ENCODE results near the gene MYH4.

DNA sequence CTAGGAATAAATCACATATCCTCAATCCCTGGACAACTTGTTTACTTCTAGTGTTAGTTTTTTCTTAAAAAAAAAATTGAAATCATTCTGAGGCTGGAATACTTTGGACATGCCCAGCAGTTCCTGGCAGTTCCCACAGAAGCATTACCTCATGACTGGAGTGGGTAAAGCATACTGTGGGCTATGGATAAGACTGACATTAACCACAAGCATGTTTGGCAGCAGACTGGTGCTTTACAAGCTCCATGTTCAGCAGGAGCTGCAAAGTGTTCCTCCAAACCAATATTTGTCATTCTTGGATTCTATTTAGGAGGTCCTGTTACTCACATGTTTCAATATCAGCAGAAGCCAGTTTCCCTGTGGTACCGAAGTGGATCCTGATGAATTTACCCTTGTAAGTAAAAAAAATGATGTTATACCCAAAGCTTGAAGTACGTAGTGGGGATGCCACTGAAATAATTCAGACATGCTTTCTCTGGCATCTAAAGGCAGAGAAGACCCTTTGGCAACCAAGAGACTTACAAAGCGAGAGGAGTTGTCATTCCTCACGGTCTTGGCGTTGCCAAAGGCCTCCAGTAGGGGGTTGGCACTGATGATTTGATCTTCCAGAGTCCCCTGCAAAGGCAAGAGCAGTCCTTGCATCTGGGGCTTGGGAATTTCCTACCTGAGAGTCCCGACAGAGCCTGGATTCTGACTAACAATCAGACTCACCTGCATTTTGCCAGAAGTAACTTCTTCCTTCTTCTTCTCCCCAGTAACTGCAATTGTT lies 44.1 kb upstream of the MYH4 start:
- TF ChIP-seq, protein P1, sequence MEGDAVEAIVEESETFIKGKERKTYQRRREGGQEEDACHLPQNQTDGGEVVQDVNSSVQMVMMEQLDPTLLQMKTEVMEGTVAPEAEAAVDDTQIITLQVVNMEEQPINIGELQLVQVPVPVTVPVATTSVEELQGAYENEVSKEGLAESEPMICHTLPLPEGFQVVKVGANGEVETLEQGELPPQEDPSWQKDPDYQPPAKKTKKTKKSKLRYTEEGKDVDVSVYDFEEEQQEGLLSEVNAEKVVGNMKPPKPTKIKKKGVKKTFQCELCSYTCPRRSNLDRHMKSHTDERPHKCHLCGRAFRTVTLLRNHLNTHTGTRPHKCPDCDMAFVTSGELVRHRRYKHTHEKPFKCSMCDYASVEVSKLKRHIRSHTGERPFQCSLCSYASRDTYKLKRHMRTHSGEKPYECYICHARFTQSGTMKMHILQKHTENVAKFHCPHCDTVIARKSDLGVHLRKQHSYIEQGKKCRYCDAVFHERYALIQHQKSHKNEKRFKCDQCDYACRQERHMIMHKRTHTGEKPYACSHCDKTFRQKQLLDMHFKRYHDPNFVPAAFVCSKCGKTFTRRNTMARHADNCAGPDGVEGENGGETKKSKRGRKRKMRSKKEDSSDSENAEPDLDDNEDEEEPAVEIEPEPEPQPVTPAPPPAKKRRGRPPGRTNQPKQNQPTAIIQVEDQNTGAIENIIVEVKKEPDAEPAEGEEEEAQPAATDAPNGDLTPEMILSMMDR (IDR thresholded peaks at IDR 0.05), result no peak
- TF ChIP-seq POLR2A (IDR thresholded peaks at IDR 0.05), result no peak

Data from adrenal gland (tissue), 5 donors.